Activated CD8-positive, alpha-beta memory T cell treated with anti-CD3 and anti-CD28 coated beads for 1 hour (primary cell): ENCODE results near the gene JARID2.

Experiments used
- DNase-seq, 2 donors: peaks; one replicate each; pipeline ENCODE4 v3.0.0-alpha.2; 2020; ENCODE audit warnings: low read depth in 1 of 2; ENCODE audit errors: extremely low read depth in 1 of 2

Gene JARID2

DNA sequence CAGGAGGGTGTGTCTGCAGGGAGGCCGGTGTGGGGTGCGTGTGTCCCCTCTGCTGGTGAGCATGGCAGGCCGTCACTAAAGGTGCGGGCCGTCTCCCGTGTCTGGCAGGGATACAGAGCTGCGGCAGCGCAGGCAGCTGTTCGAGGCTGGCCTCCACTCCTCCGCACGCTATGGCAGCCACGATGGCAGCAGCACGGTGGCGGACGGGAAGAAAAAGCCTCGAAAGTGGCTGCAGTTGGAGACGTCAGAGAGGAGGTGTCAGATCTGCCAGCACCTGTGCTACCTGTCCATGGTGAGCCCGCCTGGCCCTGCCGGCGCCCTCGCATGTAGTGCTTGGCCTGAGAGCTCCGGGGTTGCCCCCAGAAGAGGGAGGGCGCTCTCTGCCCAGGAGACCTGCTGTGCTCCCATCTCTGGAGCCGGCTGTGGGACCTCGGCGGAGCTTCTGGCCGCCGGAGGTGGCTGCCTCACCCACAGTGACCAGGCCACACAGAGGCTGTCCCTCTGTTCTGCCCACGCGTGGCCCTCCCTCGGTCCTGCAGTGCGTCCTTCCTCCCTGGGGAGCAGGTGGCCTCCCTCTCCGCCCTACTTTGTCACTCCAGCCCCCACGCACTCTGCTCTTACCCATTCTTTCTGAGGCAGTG is 267.4 kb downstream of the JARID2 start:
- no peak for DNase-seq

- DNase-seq: no peak
Measured at GRCh38 chr6:15513801-15514711, 268.2 kb downstream of the JARID2 start.

DNA sequence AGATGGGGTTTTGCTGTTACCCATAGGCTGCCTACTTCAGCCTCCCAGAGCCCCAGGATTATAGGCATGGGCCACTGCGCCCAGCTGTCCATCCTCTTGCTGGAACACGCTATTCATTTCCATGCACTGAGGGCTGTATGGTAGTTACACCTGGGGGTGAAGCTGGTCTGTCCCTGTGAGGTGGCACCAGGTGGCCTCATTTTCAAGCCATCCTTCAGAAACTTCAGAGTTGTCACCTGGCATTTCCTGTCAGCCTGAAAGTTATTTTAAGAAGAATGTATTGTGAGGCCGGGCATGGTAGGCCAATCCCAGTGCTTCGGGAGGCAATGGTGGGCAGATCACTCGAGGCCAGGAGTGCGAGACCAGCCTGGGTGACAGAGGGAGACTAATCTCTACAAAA is 269.4 kb downstream of the JARID2 start:
- DNase-seq: no peak

DNA sequence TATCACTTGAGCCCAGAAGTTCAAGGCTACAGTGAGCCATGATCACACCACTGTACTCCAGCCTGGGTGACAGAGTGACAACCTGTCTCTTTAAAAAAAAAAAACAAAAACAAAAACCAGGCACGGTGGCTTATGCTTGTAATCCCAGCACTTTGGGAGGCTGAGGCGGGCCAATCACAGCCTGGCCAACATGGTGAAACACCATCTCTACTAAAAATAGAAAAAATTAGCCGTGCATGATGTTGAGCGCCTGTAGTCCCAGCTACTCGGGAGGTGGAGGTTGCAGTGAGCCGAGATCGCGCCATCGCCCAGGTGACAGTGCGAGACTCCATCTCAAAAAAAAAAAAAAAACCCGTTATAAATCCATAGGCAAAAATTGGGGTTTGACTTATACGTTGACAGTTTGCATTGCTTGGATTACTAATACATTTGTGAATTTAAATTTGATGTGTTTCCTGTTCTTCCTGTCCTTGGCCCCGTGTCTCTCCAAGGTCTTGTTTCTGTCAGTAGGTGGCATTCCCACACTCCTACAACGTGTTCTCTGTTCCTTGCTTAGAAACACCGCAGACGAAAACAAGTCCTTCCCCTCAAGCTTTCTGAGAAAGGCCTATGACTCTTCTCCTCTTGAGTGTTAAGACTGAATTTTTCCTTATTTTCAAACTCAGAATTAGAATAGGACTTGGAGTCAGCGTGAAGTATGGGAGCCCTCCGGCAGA is 269.9 kb downstream of the JARID2 start:
- no peak for DNase-seq

DNA sequence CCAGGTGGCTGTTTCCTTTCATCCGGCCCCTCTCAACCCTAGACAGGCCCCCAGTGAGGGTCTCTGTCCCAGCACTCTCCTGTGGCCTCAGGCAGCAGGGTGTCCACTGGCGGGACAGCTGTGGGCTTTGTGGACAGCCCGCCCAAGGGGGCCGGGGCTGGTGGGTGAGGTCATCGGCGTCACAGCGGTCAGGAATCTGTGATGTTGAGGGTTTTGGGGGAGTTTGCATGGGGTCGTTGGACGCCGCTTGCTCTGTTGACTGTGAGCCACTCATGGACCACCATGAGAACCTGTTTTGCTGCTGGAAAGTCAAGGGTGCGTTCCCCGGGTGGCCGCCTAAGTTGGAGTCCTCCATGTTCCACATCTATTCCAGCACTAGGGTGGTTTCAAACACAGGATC is 270.5 kb downstream of the JARID2 start:
- DNase-seq: no peak

DNA sequence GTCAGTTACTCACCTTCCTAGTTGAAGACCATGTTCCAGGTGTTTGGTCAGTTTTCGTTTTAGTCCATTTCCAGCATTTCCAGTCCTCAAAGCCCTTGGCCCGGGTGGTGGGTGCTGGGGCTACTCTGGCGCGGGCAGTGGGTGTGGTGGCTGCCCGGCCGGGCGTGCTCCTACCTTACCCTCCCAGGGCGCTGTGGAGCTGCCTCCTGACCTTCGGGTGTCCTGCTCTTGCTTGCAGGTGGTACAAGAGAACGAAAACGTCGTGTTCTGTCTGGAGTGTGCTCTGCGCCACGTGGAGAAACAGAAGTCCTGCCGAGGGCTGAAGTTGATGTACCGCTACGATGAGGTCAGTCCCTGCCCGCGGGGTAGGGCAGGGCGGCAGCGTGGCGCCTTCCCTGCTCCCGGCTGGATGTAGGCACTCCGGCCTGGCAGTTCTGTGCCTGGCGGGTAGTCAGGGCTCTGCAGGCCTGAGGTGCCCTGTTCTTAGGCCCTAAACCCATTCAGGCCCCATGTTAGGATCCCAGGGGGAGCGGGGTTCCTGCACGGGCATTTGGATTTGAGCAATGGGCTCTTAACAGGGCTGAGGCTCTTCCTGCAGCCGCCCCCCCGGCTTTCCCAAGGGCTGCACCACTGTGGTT is 271.2 kb downstream of the JARID2 start:
- no peak for DNase-seq

DNA sequence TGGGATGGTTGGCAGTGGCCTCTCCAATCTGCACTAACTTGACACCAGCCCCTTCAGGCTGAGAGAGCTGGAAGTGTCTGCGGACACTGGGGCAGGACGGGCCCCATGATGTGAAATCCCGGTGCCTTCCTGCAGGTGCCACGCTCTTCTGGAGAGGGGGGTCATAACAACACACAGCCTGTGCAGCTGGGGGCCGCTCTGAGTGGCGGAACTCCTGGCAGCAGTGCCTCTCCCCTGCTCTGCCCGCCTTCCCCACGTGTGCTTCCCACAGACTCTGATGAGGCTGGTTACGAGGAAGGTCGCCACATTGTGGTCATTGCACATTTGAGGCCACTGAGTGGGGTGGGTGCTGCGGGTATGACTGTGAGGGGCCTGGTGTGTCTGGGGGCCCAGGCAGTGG is 271.7 kb downstream of the JARID2 start:
- DNase-seq: no peak

DNA sequence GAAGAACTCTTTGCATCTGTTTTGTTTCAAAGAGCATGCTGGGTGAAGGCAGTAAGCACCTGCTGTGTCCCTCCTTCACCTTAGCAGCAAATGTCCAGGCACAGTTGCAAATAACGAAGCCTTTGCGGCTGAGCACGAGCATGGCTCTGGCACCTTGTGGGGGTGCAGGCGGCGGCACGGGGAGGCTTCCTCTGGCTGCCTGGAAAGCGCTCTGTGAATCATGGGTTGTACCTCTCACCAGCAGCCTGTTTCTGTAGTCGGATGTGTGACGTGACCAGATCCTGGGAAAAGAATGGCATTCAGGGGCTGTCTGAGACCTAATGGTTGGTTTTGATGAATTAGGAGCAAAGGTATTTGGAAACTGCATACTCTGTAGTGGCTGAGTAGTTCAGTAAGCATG is 272.2 kb downstream of the JARID2 start:
- DNase-seq: no peak

GRCh38 chr6:15518878-15519277 is 273.0 kb downstream of the JARID2 start:
- DNase-seq: no peak

DNA sequence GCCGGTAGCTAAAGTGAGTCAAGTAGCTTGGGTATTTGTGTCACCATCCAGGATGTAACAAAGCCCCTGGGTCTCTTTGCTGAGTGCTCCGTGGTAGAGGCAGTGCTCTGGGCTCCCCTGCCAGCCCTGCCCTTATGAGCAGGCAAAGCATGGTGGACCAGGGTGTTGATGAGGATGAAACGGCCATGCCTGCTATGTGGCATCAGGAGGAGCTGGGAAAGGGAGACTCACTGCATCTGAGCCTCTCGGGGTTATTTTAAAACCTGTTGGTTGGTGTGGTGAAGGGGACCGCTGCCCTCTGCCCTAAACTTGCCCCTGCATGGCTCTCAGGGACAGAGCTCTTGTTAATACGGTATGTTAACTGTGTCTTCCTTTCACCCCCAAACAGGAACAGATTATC is 273.8 kb downstream of the JARID2 start:
- no peak for DNase-seq

DNA sequence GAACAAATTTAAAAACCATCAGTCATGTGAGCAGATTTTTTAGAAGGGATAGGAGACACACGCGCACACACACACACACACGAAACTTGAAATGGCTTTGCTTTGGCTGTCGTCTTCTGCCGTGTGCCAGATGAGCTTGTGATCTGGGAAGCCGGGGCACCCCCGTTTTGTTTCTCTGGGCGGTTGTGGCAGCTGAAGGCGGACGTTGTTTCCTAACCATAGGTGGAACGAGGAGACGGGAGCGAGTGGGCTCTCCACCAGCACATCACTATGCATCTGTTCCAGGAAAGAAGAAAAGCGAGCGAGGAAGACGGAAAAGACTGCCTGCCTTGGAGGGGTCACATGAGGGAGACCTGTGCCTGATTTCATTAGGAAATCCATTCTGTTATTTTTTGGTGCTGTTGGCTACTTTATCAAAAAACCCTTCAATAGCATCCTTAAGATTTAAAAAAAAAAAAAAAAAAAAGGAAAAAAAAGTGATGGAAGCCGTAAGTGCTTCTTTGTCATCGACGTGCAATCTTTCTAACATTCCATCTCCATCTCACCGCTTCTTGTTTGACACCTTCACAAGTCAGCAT is 274.8 kb downstream of the JARID2 start:
- no peak for DNase-seq

- no peak for DNase-seq
Measured at GRCh38 chr6:15521582-15521981, 275.7 kb downstream of the JARID2 start.

DNA sequence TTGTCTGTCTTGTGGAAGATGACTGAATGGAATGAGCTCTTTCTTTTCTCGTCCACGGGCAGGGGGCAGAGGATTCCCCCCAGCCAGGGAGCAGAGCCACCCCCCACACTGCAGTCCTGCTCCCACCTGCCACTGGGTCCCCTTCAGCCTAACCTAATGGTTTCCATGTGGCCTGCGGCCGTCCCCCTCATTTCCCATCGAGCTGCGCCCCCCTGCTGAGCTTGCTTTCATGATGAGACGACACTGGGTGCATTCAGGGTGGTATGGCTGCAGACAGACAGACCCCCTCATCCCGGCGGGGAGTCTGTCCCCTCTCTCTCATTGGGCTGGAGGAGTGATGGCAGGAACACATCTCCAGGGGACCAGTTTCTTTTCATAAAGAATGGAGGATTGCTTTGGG is 276.2 kb downstream of the JARID2 start:
- no peak for DNase-seq

GRCh38 chr6:15522427-15522826 is 276.6 kb downstream of the JARID2 start:
- DNase-seq: no peak

GRCh38 chr6:15522856-15523529 is 277.1 kb downstream of the JARID2 start:
- DNase-seq: no peak

DNA sequence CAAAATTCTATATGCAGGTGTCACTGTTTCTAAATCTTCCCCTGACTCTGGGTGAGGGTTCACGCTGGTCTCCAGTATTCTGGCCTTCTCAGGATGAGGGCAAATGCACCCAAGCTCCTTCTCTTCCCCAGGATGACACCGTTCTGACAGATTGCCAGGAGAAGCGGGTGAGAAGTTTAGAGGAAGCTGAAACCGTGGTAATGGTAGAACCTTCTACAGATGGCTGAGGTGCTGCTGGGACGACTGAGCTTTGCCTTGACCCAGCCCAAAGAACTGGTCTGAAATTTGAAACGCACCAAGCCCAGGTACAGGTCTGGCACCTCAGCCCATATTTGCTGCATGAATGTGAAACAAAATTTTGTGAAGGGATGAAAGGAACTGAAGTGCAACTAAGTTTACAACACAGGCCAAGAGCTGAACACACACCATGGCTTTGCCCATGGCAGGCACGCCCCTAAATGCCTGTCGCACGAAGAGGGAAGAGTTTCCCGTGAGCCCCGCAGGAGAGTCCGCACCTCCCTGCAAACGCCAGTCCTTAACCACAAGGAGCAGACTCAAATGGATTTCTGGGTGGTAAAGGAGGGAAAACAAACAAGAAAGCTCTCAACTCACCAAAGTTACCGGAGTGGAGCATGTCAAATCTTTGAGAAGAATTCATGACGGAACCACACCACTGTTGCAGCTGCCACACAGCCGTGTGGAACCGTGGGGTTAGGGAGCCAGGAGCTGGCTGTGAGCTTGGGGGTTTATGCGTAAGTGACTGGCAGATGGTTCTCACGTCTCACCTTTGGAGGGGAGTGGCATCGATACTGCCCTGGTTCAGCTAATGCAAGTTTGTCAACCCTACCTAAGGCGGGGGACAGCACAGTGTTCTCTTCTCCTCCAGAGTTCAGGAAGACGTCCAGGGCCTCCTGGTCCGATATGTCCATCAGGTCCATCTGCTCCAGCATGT is 278.1 kb downstream of the JARID2 start:
- no peak for DNase-seq

DNA sequence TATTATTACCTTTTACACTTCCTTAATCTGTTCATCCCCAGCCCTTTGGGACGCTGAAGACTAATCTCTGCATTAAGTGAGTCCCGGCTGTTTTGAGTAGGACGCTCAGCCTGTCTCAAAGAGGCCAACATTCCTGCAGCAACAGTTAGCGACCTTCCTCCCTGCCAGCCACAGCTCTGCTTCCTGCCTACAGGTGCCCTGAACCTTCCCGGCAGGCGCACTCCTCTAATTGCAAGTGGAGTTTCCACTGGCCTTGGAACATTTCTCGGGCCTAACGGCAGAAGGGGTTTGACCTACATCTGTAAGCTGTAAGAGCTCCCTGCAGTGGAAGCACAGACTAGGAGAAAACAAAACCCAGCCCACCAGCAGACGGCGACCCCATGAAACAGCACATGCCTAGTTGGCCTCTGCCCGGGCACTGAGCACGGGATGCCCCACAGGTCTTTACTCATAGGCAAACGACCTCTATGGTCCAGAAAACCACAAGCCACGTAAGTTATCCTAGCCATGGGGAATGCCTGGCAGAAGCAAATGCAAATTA is 279.1 kb downstream of the JARID2 start:
- no peak for DNase-seq

DNA sequence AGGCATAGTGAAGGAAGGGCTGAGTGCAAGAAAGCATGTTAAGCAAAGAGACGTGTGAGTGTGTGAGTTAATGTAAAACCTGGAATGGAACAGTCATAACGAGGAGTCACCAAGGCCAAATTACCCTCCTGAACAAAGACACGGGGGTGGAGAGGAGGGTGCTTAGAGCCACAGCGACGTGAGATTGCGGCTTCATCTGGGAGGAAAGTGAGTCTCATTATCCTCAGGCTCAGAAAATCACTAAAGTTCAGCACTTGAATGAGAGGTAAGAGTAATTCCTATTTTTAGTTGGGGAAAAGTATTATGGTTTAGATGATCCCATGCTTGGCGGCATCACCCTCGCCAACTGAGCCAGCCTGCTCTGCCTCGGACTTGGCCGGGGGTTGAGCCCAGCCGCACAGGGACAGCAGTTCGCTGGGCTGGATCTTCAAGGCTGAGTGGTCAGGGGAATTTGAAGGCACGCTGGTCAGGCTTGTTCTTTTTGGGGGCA is 280.4 kb downstream of the JARID2 start:
- DNase-seq: no peak
